ENCODE results near the gene KPNA6.
A peak's percentile ranks its signal among the peaks of the same experiment; 100 is the strongest.

KPNA6 gene

DNA sequence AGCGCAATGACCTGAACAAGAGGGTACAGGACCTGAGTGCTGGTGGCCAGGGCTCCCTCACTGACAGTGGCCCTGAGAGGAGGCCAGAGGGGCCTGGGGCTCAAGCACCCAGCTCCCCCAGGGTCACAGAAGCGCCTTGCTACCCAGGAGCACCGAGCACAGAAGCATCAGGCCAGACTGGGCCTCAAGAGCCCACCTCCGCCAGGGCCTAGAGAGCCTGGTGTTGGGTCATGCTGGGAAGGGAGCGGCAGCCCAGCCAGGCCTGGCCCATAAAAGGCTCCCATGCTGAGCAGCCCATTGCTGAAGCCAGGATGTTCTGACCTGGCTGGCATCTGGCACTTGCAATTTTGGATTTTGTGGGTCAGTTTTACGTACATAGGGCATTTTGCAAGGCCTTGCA is 87.1 kb downstream of the KPNA6 start:
- DNase-seq = no peak

DNA sequence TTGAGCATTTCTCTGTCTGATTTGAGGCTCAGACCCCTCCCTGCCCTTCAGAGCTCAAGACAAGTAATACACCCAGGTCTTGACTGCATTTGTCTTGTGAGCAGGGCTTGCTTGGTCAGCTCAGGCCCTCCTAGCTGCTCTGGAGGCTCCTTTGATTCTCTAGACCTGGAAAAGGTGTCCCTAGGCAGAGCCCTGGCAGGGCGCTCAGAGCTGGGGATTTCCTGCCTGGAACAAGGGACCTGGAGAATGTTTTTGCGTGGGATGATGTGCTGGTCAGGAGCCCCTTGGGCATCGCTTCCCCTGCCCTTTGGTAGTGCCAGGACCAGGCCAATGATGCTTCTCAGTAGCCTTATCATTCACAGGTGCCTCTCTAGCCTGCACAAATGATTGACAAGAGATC is 87.7 kb downstream of the KPNA6 start:
- no peak for DNase-seq

DNA sequence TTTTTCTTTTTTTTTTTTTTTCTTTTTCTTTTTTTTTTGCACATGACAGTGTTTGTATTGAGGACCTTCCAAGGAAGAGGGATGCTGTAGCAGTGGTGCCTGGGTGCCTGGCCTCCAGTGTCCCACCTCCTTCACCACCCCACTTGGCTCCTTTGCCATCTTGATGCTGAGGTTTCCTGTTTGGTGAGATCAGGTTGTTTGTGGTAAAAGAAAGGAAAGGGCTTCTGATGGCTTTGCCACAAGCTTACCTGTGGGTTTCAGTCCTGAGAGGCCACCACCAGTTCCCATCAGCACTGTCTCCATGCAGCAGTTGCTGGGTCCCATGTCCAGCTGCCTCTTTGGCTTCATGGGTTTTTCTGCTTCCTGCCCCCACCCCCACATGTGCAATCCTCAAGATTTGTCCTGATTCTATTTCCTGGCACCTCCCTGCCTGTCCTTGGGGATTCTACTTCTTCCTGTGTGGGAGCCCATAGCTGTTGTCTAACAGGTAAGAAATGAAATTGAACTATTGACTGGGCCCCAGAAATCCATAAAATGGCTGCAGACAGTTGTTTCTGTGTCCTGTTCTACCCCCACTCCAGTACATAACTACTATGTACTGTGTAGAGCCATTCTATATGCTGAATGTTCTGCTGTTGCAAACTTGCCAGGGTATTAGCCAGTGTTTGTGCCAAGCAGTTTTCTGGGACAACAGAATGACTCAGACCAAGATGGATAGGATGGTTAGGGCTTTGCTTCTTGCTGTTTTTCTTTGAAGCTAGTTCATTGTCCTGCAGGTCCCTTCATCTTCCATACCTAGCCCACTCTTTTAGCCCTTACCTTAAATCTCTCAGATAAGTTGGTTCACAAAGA is 88.3 kb downstream of the KPNA6 start:
- DNase-seq = no peak

DNA sequence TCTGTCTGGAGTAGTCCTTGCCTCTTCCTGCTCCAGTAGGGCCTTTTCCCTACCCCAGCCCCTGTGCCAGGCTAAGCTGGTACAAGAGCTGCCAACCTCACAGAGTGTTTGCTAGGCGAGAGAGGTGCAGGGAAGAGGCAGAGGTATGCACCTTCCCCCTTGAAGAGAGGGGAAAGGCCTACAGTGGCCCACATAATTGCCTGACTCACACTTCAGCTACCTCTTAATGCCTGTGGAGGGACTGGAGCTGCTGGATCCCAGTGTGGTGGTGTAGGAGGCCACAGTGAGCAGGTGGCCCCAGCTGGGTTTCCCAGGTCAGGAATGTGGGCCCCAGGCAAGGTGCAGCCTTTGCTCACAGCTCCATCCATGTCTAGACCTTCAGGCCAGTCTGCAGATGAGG is 89.2 kb downstream of the KPNA6 start:
- DNase-seq = no peak

DNA sequence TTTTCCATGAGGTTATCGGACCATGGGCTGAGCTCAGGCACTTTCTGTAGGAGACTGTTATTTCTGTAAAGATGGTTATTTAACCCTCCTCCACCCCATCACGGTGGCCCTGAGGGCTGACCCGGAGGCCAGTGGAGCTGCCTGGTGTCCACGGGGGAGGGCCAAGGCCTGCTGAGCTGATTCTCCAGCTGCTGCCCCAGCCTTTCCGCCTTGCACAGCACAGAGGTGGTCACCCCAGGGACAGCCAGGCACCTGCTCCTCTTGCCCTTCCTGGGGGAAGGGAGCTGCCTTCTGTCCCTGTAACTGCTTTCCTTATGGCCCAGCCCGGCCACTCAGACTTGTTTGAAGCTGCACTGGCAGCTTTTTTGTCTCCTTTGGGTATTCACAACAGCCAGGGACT is 90.0 kb downstream of the KPNA6 start:
- no peak for DNase-seq

DNA sequence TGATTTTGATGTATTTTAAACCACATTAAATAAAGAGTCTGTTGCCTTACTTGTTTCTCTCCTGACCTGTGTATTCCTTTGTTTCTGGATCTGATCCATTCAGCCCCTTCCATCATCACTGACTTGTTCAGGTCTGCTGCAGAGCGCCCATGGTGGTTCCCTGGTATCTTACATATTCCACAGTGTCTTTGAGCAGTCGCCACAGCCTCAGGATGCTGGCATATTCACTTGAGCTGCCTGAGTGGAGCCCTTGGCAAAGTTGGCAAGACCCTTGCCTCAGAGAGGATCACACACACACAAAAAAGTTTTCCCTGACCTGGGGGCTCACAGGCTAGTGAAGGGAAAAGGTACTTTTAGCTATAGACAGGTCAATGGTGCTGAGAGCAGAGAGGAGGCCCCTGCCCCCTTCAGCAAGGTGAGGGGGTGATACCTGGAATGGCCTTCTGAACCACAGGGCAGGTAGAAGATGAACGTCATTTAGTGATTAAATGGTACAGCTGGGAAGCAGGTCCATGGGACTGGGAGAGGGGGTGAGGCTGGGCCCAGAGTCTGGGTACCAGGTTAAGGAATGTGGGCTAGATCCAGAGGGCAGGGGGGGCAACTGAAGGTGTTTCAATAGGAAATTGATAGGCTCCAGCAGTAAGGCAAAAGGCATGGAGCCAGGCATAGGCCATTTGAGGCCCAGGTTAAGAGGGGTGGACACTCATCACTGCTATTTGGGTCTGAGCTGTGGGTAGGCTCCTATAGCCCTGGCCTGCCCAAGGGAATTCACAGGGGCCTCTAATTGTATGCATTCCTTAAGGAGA is 90.6 kb downstream of the KPNA6 start:
- DNase-seq = no peak

DNA sequence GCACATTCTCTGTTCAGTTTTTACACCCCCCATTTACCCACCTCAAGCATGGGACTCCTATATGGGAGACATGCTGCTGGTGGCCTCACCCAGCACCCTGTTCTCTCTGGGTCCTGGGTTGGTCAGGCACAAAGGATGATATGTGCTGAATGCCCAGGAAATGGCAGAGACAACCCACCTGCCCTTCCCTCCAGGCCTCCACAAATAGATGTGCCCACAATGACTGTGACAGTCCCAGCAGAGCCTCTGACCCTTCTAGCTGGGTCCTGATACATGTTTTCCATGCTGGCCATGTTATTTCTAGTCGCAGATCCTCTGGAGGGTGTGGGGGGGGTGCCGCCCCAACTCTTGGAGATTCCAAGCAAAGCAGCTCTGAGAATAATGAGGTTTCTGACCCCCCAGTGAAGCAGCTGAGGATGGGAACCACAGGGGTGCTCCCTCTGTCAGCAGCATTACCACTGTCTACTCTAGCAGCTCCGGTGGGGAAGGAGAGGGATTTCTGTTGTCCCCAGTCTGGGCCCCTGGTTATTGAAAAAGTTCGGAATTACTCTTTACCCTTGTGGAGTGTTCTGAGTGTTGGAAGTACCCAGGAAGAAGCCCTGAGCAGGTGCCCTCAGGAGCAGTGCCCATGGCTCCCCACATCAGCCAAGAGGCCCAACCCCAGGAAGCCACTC is 91.3 kb downstream of the KPNA6 start:
- DNase-seq = no peak

DNA sequence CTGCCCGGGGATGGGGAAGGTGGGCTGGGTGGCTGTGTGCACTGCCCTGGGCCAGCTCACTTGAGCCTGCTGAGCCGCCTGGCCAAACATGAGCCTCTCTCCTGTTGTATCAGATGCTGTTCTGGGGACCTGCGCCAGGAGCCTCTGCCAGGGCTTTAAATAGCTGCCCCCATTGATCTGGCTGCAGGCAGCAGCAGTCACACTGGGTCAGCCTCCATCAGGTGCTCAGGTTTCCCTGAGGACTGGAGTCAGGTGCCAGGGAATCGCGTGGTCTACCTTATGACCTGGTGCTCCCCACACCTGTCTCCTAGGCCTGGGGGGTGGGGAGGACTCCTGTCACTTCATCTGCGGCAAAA is 91.8 kb downstream of the KPNA6 start:
- DNase-seq = peak; percentile 45

DNA sequence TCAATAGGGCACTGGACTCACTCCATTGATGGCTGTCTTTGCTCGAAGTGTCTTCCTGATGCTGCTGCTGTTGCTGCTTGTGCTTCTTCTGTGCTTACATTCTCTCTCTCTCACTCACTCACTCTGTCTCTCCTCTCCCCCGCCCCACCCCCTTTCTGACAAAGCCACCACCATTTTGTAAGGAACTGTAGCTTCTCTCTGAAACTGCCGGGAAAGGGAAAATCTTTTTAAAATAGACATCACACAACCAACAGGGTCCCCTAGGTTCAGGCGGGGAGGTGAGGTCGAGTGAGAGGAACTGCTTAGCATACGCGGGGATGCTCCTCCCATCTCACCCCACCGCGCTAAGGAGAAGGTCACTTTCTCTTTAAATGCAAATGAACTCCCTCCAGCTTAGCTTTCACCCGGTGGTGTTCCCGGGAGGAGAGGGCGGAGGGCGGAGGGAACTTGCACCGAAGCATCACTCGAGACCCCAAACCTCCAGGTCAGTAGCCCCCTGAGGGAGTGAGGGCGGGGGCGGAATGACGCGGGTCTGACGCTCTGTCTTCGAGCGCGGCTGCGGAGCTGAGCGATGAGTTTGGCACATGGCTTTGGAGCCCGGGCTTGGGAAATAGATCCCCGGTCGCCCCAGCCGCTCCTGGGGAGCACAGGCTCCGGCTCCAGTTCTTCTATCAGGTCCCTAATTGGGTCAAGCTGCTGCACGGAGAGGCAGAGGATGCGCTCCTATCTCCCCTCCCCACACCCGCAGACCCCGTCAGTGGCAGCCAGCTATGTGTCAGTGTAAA is 92.6 kb downstream of the KPNA6 start, which contains the start of gene CCDC28B:
Gene CCDC28B (plus strand): TSS at position 370 of the 785 bp plus-strand sequence. CDS start 1,341 bp downstream, outside the sequence.
- DNase-seq = peak; percentile 62

DNA sequence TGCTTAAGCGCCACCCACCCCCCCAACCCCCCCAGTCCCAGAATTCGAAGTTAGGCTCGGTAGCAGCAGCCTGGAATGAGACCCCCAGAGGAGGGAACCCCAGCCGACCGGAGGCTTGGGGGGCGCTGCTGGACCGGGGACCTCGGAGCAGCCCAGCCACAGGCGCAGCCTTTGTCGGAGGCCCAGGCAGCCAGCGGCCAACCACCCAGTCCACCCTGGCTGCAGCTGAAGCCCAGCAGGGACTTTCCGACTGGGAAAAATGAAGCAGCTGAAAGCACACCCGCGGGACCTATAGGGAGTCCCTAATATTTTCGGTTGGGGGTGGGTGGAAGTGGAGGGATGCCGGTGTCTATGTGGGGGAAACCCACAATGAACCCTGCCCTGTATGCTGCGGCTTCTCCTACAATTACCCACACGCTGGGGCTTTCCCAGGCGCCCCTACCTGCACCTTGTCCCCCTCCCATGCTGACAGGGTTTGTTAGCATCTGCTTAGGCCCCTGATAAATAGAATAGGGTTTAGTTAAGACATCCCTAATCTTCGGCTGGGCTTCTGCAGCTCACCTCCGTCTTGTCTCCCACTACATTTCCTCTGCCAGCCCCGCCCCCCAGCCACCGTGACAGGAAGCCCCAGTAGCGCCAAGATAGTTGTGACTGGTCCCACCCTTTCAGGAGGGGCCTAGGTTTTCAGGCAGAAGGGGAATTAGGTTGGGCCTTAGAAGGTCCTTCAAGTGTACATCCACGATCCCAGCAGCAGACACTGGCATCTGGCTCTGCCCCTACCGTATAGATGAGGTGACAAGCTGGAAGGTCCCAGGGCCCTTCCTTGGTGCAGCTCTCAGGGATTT is 93.4 kb downstream of the KPNA6 start:
- no peak for DNase-seq

DNA sequence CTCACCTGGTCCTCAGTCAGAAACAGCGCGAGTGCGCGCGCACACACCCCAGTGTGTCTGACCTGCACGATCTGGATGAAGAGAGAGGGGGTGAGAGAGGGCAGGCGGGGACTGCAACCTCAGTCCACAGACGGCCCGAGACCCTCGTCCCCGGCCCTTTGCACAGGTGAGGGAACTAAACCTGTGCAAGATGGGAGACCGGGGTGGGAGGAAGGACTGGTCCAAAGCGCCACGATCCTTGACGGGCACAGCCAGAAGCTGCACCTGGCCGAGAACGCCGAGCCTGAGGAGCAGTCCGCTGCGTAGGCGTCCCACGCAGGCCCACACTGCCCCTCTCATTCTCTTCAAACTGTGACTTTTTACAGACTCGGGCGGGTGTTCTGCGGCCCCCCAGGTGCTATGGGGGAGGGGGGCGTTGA is 97.1 kb downstream of the KPNA6 start:
- no peak for DNase-seq

DNA sequence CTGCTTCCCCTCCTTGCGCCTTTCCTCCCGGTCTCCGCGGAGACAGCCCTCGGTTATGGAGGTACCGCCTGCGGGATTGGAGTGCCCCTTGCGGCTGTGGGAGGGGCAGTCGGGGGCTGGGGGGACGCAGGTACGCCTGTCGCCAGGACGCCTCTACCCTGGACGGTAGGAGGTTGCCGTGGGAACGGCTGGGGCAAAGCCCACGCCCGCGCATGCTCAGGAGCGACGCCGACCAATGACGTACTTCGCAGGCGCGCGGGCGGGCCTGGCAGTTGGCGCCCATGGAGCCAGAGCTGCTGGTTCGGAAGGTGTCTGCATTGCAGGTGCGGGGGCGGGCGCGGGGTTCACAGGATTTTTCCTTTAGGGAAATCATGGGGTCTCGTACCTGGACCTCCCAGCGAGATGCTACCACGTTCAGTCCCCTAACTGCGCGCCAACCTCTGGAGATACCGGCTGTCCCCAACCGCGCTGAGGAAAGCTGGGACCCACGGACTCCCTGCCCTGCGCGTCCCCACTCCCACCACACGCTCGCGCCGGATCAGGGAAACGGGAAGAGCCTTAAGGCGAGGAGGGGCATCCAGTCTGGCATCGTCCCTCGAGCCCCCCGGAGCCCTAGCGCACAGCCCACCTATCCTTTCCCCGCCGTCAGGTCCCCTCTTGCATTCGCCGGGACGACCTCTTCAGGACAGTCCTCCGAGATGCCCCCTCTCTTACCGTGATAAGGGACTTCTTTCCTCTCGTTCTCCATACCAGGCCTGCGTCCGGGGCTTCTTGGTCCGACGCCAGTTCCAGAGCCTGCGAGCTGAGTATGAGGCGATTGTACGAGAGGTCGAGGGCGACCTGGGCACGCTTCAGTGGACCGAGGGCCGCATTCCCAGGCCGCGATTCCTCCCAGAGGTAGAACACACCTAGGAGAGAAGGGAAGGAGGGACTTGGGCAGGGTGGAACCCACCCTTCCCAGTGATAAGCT is 97.8 kb downstream of the KPNA6 start, which contains the start of gene IQCC:
Gene IQCC (plus strand): TSS at position 271 of the 970 bp plus-strand sequence. CDS start 11 bp downstream, at position 282.
- DNase-seq = peak; percentile 96

DNA sequence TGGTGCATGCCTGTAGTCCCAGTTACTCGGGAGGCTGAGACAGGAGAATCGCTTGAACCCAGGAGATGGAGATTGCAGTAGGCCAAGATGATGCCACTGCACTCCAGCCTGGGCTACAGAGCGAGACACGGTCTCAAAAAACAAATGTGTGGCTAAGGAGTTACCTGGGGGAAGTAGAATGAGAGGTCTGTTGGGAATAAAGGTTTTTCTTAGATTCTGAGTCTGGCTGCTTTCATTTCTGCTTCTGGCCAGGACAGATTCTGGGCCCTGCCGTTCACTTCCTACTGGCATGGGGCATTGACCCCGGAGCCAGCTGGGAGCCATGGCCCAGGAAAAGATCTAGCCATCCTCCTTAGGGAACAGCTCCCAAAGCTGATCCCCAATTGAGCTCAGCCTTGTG is 100.6 kb downstream of the KPNA6 start:
- DNase-seq = no peak

DNA sequence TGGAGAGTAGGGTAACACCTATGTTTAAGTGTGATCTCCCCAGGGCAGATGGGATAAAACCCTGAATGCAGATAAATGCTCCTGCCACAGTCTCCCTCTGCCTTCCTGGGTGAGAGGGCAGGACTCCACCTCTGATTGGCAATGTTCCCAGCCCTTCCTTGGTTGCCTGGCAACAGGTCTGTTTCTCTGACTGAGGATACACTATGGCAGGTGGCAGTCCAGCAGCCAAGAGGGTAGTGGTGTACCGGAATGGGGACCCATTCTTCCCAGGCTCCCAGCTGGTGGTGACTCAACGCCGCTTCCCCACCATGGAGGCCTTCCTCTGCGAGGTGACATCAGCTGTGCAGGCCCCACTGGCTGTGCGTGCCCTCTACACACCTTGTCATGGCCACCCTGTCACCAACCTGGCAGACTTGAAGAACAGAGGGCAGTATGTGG is 101.1 kb downstream of the KPNA6 start, which contains the start of gene DCDC2B:
Gene DCDC2B (plus strand): TSS at position 199 of the 438 bp plus-strand sequence. CDS start 5 bp downstream, at position 204.
- DNase-seq = peak; percentile 90

DNA sequence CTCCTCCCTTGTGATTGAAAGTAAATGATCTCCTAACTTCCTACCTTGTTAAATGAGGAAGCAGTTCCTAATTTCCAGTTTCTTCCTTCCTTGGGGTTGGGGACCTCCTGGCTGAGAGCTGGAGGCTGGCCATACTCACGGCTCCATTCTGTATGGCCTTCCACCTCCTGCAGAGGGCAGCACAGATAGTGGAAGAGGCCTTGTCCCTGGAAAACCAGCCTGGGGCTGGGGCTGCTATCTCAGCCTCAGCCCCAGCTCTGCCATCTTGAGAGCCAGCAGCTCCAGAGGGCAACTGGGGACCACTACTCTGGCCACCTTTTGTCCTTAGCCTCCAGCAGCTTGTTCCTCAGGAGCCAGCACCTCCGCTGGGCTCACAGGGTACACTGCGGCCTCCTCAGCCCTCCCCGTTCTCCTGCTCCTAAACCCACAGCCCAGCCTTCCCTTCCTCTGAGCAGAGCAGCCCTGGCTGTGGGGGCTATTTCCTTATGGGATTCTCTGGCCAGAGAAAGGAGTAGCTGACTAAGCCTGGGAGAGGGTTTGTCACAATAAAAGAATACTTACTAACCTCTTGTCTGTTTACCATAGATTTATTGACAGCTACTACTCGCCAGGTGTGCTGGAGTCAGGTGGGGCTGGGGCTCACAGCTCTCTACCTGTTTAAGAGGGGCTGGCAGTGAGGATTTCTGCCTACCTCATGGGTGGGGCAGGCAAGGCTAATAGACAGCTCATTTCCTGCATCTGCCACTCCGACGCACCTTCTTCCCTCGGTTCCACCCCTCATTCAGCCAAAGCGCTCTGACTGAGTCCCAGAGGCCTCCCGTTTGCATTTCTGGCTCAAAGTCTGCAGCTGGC is 108.0 kb downstream of the KPNA6 start:
- peak; percentile 43 for DNase-seq

DNA sequence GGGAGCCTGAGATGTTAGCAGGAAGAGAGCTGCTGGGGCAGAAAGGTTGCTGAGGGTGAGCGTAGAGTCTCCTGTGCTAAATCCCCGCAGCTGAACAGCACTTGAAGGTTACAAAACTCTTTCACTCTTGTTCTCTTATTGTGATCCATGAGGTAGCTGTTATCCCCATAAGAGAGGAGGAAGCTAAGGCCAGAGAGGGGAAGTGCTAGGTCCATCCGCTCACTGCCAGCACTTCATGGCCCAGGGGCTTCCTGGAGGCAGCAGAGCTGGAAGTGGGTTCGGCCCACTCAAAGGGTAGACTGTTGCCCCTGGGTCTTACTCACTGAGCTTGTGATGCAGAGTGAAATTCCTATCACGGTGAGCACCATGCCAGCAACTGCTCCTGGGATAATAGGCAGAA is 108.7 kb downstream of the KPNA6 start:
- DNase-seq = no peak

DNA sequence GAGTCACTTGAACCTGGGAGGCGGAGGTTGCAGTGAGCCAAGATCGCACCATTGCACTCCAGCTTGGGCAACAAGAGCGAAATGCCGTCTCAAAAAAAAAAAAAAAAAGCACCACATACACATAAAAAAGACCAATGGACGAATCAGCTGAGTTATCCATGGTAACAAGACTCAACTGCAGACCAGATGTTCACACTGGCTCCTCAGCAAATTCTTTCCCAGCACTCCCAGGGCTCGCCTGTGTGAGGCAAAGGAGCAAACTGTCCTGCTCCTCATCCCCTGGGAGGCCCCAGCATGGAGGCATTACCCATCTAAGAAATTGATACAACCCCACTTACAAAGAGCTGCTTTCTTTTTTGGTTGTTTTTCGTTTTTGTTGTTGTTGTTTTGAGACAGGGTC is 111.2 kb downstream of the KPNA6 start:
- no peak for DNase-seq

DNA sequence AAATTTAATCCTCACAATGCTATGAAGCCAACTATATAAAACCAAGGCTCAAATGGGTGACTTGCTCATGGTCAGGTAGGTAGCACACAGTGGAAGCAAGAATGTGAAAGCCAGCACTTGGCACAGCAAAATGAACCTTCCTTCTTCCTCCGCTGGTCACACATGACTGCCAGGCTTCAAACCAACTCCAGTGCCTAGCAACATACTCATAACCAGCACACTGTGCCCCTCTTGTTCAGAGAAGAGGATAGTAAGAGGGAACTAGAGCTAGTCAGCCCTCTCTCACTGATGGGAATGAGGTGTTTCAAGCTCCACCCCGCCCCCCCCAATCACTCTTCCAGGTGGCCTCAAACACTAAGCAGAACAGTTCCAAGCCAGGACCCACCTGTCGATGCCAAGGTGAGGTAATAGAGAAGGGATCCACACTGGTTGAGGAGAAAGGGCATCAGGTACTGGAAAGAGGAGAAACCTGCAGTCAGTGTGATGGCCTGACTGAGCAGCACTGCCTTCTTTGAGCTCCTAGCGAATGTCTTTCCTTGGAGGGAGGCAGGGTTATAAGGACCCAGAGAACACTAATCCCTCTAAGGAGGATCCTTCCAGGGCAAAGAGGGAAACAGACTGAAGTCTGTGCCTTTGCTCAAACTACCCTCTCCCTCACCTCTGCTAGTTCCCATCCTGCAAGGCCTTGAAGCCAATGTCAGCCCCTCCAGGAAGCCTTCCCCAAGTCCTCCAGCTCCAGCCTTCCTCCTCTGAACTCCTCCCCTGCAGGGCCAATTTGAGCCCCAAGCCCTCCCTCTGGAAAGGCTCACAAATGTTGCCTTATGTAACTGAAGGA is 113.1 kb downstream of the KPNA6 start:
- no peak for DNase-seq

Data from NCI-H345 (cell line).